H1 (cell line): ENCODE results near the gene RTN4RL2. TPM values are rescaled to one million over a fixed set of nuclear protein-coding genes. Genes with fewer than 3 reads are reported as not detected.

Source experiments
- CTCF ChIA-PET: fragments of 300-600 bp; sonication (Branson Sonifier 250); formaldehyde crosslinking; loops from one replicate; lab custom pipeline; 2021; ENCODE audit not compliant: partially characterized antibody; lab: Charles Lee
- POLR2A ChIA-PET: fragments of 300-600 bp; sonication (Branson Sonifier 250); formaldehyde crosslinking; loops from one replicate; lab custom pipeline; 2021; ENCODE audit warnings: inconsistent platforms; ENCODE audit not compliant: partially characterized antibody; lab: Charles Lee
- DNase-seq, 2 experiments: peaks; one replicate each; pipeline versions ENCODE4 v3.0.0 to v3.0.0-alpha.2; 2010 to 2022; ENCODE audit warnings: low spot score in 2 of 2, low read depth in 1 of 2, mixed read lengths in 1 of 2
- FAIRE-seq: peaks from 2 replicates; lab custom pipeline; 2011; peaks lifted over from hg19 to GRCh38; lab: Jason Lieb, UNC
- H2AFZ ChIP-seq: 2 replicates; pipeline ENCODE4 v1.8.1; 2012; ENCODE audit warnings: low read length, inconsistent platforms
- H2AK5ac ChIP-seq: 2 replicates; pipeline ENCODE4 v1.6.1; 2013; ENCODE audit warnings: low read depth, low read length
- H2BK120ac ChIP-seq: replicated peaks from 2 replicates; pipeline ENCODE3; 2013; ENCODE audit warnings: low read depth, low read length, inconsistent platforms
- H2BK12ac ChIP-seq: 2 replicates; pipeline ENCODE4 v1.6.1; 2013; ENCODE audit warnings: low read depth, low read length
- H2BK15ac ChIP-seq: 2 replicates; pipeline ENCODE4 v1.6.1; 2013; ENCODE audit warnings: low read length
- H2BK20ac ChIP-seq: 2 replicates; pipeline ENCODE4 v1.6.1; 2013; ENCODE audit warnings: low read length
- H2BK5ac ChIP-seq: 2 replicates; pipeline ENCODE4 v1.6.1; 2013; ENCODE audit warnings: low read depth, low read length
- H3K14ac ChIP-seq: 2 replicates; pipeline ENCODE4 v1.6.1; 2013; ENCODE audit warnings: inconsistent platforms; ENCODE audit not compliant: insufficient read length
- H3K18ac ChIP-seq: 2 replicates; pipeline ENCODE4 v1.6.1; 2013; ENCODE audit warnings: low read length; ENCODE audit errors: extremely low read depth
- H3K23ac ChIP-seq: 2 replicates; pipeline ENCODE4 v1.6.1; 2013; ENCODE audit warnings: inconsistent platforms; ENCODE audit not compliant: insufficient read length
- H3K23me2 ChIP-seq: 2 replicates; pipeline ENCODE4 v1.6.1; 2013; ENCODE audit warnings: low read depth, low read length
- H3K27ac ChIP-seq: 2 replicates; pipeline ENCODE4 v1.6.1; 2011; ENCODE audit warnings: low read depth, low read length, inconsistent platforms
- H3K27me3 ChIP-seq, 4 experiments: replicated peaks in 1 of 4; 1 replicate in 1 of 4; 2 replicates in 3 of 4; pipeline versions ENCODE4 v1.6.1 to v1.8.1; 2011 to 2013; ENCODE audit warnings: low read length in 3 of 4, mild to moderate bottlenecking in 3 of 4, inconsistent platforms in 2 of 4, mixed read lengths in 2 of 4, moderate library complexity in 1 of 4; ENCODE audit not compliant: control insufficient read depth in 3 of 4, insufficient read depth in 3 of 4; ENCODE audit errors: extremely low read depth in 1 of 4
- H3K36me3 ChIP-seq, 4 experiments: 2 replicates each; pipeline versions ENCODE4 v1.6.1 to v1.8.1; 2011 to 2013; ENCODE audit warnings: mild to moderate bottlenecking in 4 of 4, low read length in 3 of 4, moderate library complexity in 2 of 4, control low read depth in 1 of 4, inconsistent platforms in 1 of 4; ENCODE audit not compliant: insufficient read depth in 4 of 4, control insufficient read depth in 2 of 4
- H3K4ac ChIP-seq: replicated peaks from 2 replicates; pipeline ENCODE3; 2013; ENCODE audit warnings: low read length, low read depth, mixed read lengths, inconsistent platforms; ENCODE audit not compliant: insufficient read length
- H3K4me1 ChIP-seq, 4 experiments: replicated peaks in 1 of 4; 1 replicate in 1 of 4; 2 replicates in 3 of 4; pipeline versions ENCODE4 v1.6.1 to v1.8.1; 2011 to 2013; ENCODE audit warnings: low read length in 3 of 4, inconsistent platforms in 2 of 4, mixed read lengths in 1 of 4; ENCODE audit not compliant: insufficient read depth in 4 of 4, control insufficient read depth in 3 of 4
- H3K4me2 ChIP-seq, 2 experiments: 2 replicates each; pipeline versions ENCODE4 v1.6.1 to v1.8.1; 2011 to 2013; ENCODE audit warnings: low read depth in 2 of 2, low read length in 2 of 2, control low read depth in 1 of 2, inconsistent platforms in 1 of 2, mild to moderate bottlenecking in 1 of 2; ENCODE audit not compliant: insufficient read depth in 1 of 2
- H3K4me3 ChIP-seq, 4 experiments: fragments of 200-600, 300-600 bp in 1 of 4; sonication (generic), shearing (Covaris generic), sonication (Bioruptor Twin) in 1 of 4; 2 replicates each; pipeline versions ENCODE4 v1.5.1 to v1.8.1; 2011 to 2016; ENCODE audit warnings: low read length in 4 of 4, low read depth in 3 of 4, control low read depth in 2 of 4, inconsistent platforms in 2 of 4, mild to moderate bottlenecking in 2 of 4, mixed read lengths in 1 of 4, moderate library complexity in 1 of 4; ENCODE audit not compliant: insufficient read depth in 2 of 4; ENCODE audit errors: extremely low read depth in 1 of 4
- H3K56ac ChIP-seq: replicated peaks from 2 replicates; pipeline ENCODE3; 2013; ENCODE audit warnings: low read depth, mild to moderate bottlenecking, mixed read lengths, low read length, inconsistent platforms; ENCODE audit not compliant: insufficient read length
- H3K79me1 ChIP-seq: 2 replicates; pipeline ENCODE4 v1.6.1; 2013; ENCODE audit warnings: low read depth, low read length, control low read depth
- H3K79me2 ChIP-seq, 2 experiments: 2 replicates each; pipeline versions ENCODE4 v1.6.1 to v1.8.1; 2012 to 2013; ENCODE audit warnings: low read length in 2 of 2, mild to moderate bottlenecking in 2 of 2, inconsistent platforms in 1 of 2; ENCODE audit not compliant: insufficient read depth in 2 of 2, control insufficient read depth in 1 of 2
- H3K9ac ChIP-seq, 4 experiments: replicated peaks in 1 of 4; 1 replicate in 1 of 4; 2 replicates in 3 of 4; pipeline versions ENCODE4 v1.6.1 to v1.8.1; 2011 to 2013; ENCODE audit warnings: low read depth in 3 of 4, low read length in 3 of 4, control low read depth in 2 of 4, mild to moderate bottlenecking in 2 of 4, moderate library complexity in 2 of 4, inconsistent platforms in 1 of 4; ENCODE audit errors: extremely low read depth in 1 of 4
- H3K9me3 ChIP-seq, 2 experiments: 2 replicates each; pipeline versions ENCODE4 v1.6.1 to v1.8.1; 2012 to 2013; ENCODE audit warnings: mild to moderate bottlenecking in 2 of 2, moderate library complexity in 2 of 2, control low read depth in 1 of 2, inconsistent platforms in 1 of 2, low read depth in 1 of 2, low read length in 1 of 2, mixed read lengths in 1 of 2; ENCODE audit not compliant: insufficient read depth in 2 of 2
- H4K20me1 ChIP-seq, 2 experiments: replicated peaks in 1 of 2; 2 replicates each; pipeline versions ENCODE3 to v1.8.1; 2011 to 2013; ENCODE audit warnings: inconsistent platforms in 2 of 2, low read length in 2 of 2, mild to moderate bottlenecking in 1 of 2; ENCODE audit not compliant: insufficient read depth in 2 of 2, control insufficient read depth in 1 of 2
- H4K5ac ChIP-seq: 2 replicates; pipeline ENCODE4 v1.6.1; 2013; ENCODE audit warnings: low read length, low read depth, mixed read lengths, inconsistent platforms; ENCODE audit not compliant: insufficient read length
- H4K8ac ChIP-seq: 2 replicates; pipeline ENCODE4 v1.8.0; 2013; ENCODE audit warnings: mild to moderate bottlenecking, moderate library complexity, low read length, inconsistent platforms; ENCODE audit not compliant: insufficient read depth; ENCODE audit errors: extremely low read depth
- H4K91ac ChIP-seq: replicated peaks from 2 replicates; pipeline ENCODE3; 2013; ENCODE audit warnings: low read length, mixed read lengths, inconsistent platforms; ENCODE audit not compliant: insufficient read length
- CEBPB ChIP-seq: IDR thresholded peaks from 2 replicates; pipeline ENCODE4 v1.6.1; 2012; ENCODE audit warnings: low read depth, low read length
- FOSL1 ChIP-seq: IDR thresholded peaks from 2 replicates; pipeline ENCODE4 v1.6.1; 2011; ENCODE audit warnings: mild to moderate bottlenecking, low read depth, low read length, moderate library complexity; ENCODE audit not compliant: insufficient read depth
- JUN ChIP-seq: IDR thresholded peaks from 2 replicates; pipeline ENCODE4 v1.6.1; 2011; ENCODE audit warnings: low read depth, mild to moderate bottlenecking, improper control_type of control experiment, low read length
- JUND ChIP-seq: IDR thresholded peaks from 2 replicates; pipeline ENCODE4 v1.6.1; 2011; ENCODE audit warnings: mild to moderate bottlenecking, improper control_type of control experiment, low read length
- KDM4A ChIP-seq: IDR thresholded peaks from one replicate; pipeline ENCODE4 v1.7.1; 2012; ENCODE audit warnings: low read depth, mild to moderate bottlenecking, moderate library complexity, low read length, inconsistent platforms; ENCODE audit not compliant: severe bottlenecking
- KDM5A ChIP-seq: fragments of 200-600 bp; IDR thresholded peaks from 2 replicates; pipeline ENCODE4 v1.7.1; 2012; ENCODE audit warnings: mild to moderate bottlenecking, low read length, inconsistent platforms, mixed read lengths
- PHF8 ChIP-seq: fragments of 200-600 bp; sonication (generic); conservative IDR thresholded peaks from 2 replicates; pipeline ENCODE4 v1.7.1; 2012; ENCODE audit warnings: low read depth, mild to moderate bottlenecking, inconsistent platforms, low read length, moderate library complexity
- RAD21 ChIP-seq, 2 experiments: IDR thresholded peaks in 1 of 2; conservative IDR thresholded peaks in 1 of 2; 2 replicates each; pipeline ENCODE4 v1.6.1; 2011; ENCODE audit warnings: low read depth in 2 of 2, low read length in 2 of 2, improper control_type of control experiment in 1 of 2, inconsistent platforms in 1 of 2, mild to moderate bottlenecking in 1 of 2, moderate library complexity in 1 of 2
- TCF12 ChIP-seq: IDR thresholded peaks from 2 replicates; pipeline ENCODE4 v1.6.1; 2011; ENCODE audit warnings: low read depth, mild to moderate bottlenecking, low read length
- WGBS, 2 experiments: shearing (Covaris generic) in 1 of 2; methylation state at CpG; one replicate each; pipeline versions ENCODE4 v1.1.6 to v1.1.7; 2013 to 2015; ENCODE audit warnings: low lambda C conversion rate in 2 of 2, mixed read lengths in 2 of 2, inconsistent platforms in 1 of 2, low coverage in 1 of 2, missing lambda C conversion rate in 1 of 2; ENCODE audit not compliant: insufficient replicate concordance in 2 of 2, insufficient coverage in 1 of 2, insufficient read length in 1 of 2; ENCODE audit errors: extremely low coverage in 1 of 2, missing lambda C conversion rate in 1 of 2; 5-methylcytosine and 5-hydroxymethylcytosine counted together
- polyA plus RNA-seq, 7 experiments: library from polyadenylated mRNA; depleted of rRNA in 3 of 7; stranded (reverse) in 5 of 7; unstranded in 2 of 7; fragments of >200 nt in 5 of 7; fragments of 200-250 nt in 2 of 7; gene quantifications; 1 replicate in 5 of 7; 2 replicates in 1 of 7; 4 replicates in 1 of 7; pipeline versions ENCODE4 v1.2.1 to v1.2.3, GENCODE V29; 2011 to 2013; ENCODE audit warnings: missing spikeins in 2 of 7, mixed read lengths in 2 of 7
- total RNA-seq: library from RNA; stranded (reverse); fragmentation: NEBNext Ultra II Directional; extraction: Animal tissue kit (Norgen Biotek cat#: 25700); gene quantifications from 2 replicates; pipeline ENCODE4 v1.2.1, GENCODE V29; 2021
- TF ChIP-seq, protein P1 (sequence below): IDR thresholded peaks from 2 replicates; pipeline ENCODE4 v1.6.1; 2012; ENCODE audit warnings: inconsistent platforms

RTN4RL2 gene
- total and polyA plus RNA-seq, 2 of the 8 experiments (the other 6 are each of a cell fraction or from before 2014, with no cell fraction given): 11.4 to 23.7 TPM

DNA sequence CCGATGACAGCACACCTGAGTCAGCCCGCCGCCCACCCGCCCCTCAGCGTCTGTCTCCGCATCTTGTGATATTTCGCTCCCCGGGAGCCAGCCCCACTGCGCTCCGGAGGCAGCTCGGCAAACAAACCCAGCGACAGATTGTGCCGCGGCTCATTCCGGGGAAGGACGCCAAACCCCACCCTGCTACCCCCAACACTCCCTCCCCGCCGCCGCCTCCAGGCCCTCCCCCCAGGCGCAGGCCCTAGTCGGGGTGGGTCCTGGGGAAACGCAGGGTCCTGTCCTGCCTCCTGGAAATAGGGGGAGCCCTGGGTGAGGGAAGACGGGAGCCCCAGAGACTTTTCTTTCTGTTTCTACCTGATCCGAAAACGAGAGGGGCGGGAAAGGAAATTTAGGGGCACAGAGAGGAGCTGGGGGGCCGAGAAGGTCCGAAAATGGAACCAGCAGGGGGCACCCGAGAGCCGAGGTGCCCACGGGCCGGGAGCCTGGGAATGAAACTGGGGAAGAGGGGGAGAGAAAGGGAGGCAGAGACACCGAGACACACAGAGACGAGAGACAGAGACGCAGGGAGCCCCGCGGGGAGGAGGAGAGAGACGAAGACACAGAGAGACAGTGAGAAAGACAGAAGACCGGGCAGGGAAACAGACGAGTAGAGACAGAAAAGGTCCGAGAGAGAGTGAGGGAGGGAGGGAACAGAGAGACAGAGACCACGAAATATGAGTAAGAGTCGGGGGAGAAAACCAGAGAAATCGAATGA, 1.7 kb upstream of the RTN4RL2 start:
- Histone ChIP-seq H3K23ac (no peak overlapping the region), H4K20me1 (no peaks in the 10 kb centered on the region), H3K18ac (peak overlapping the region; percentile 71), H3K4me3 (peak overlapping the region; percentile 62 to 97 (median 74)), H3K56ac (no peak overlapping the region), H3K27me3 (peaks cover 8 to 36% (median 26%) of the 10 kb centered on the region in 4 experiments), H4K91ac (no peak overlapping the region), H3K4me2 (peak overlapping the region; percentile 84 to 99), H3K9me3 (no peaks in the 10 kb centered on the region), H3K23me2 (peaks cover 24% of the 10 kb centered on the region), H2BK15ac (no peak overlapping the region), H4K5ac (no peak overlapping the region), H2AK5ac (no peak overlapping the region), H2BK5ac (no peak overlapping the region), H2BK20ac (no peak overlapping the region), H3K79me1 (peaks cover 3% of the 10 kb centered on the region; the same call in 1 of the 2 replicates), H3K4me1 (peaks cover 3 to 34% (median 23%) of the 10 kb centered on the region in 4 experiments), H2BK12ac (0 out of 2 replicates have a peak overlapping the region, but pooled peaks have one; percentile 60), H3K27ac (no peak overlapping the region), H3K9ac (peak overlapping the region in 1 of 4 experiments; percentile 14; a peak in 1 of 7 replicates), H3K4ac (no peak overlapping the region), H2AFZ (peak overlapping the region; percentile 60; the same call in 1 of the 2 replicates), H3K79me2 (peaks cover 0 to 18% of the 10 kb centered on the region in 2 experiments; a peak in 2 of 4 replicates), H3K14ac (no peak overlapping the region), H2BK120ac (no peak overlapping the region), H3K36me3 (no peaks in the 10 kb centered on the region), H4K8ac (no peak overlapping the region)
- DNase-seq (peak in 1 of 2 experiments; percentile 92), FAIRE-seq (no peak)
- POLR2A ChIA-PET: interaction anchor here (0.6 to 10.5 kb wide), 19 partner anchors 15 to 192 kb away, joined by 3 to 141 read pairs (median 5); partner anchors contain the start of genes SLC43A1, SSRP1, TIMM10 and YPEL4
- CTCF ChIA-PET: interaction anchor here (0.6 to 14.0 kb wide), 34 partner anchors 14 to 1498 kb away, joined by 3 to 452 read pairs (median 5); partner anchors contain the start of genes P2RX3, SERPING1, SLC43A1 and SLC43A3
- WGBS, 2 experiments: 1% methylated on average over 27 of the region's 44 CpGs; no CpG with 5 or more reads in 1 of the 2 experiments
- TF ChIP-seq JUND (peak; percentile 34; the same call in 1 of the 2 replicates), RAD21 (IDR thresholded peaks at IDR 0.05 in 1 of 2, conservative IDR thresholded peaks at IDR 0.05 in 1 of 2; ENCODE audit: low read depth in 2 of 2, low read length in 2 of 2) (peak; percentile 33 to 60; a peak in 3 of 4 replicates), KDM4A (peak; percentile 27), FOSL1 (no peak), KDM5A (no peak), PHF8 (no peak), TCF12 (no peak), JUN (no peak), CEBPB (no peak)
- TF ChIP-seq, protein P1, sequence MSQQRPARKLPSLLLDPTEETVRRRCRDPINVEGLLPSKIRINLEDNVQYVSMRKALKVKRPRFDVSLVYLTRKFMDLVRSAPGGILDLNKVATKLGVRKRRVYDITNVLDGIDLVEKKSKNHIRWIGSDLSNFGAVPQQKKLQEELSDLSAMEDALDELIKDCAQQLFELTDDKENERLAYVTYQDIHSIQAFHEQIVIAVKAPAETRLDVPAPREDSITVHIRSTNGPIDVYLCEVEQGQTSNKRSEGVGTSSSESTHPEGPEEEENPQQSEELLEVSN: no peak
